Adipose tissue (tissue), 3 donors: Measurements from ENCODE around the gene PFKFB4. TPM values are rescaled to one million over a fixed set of nuclear protein-coding genes. Genes with fewer than 3 reads are reported as not detected.
"Not testable (repeated sequence)": the region's sequence is repeated elsewhere in the genome, so short reads cannot be mapped to it uniquely, and the experiment has no call there.

Source experiments
- H3K27ac ChIP-seq: one replicate; pipeline ENCODE4 v1.5.1; 2013; ENCODE audit warnings: low read depth, low read length
- WGBS, 3 donors: extraction: QIAGEN DNeasy Blood & Tissue Kit; methylation state at CpG; one replicate each; pipeline ENCODE4 v1.1.7; 2013; 5-methylcytosine and 5-hydroxymethylcytosine counted together
- polyA plus RNA-seq, 3 donors: library from polyadenylated mRNA; stranded (reverse); fragments of 200-250 nt; gene quantifications; one replicate each; pipeline ENCODE4 v1.2.3, GENCODE V29; 2013
- donor health status: healthy with polysubstance abuse.
- donor health status: Bipolar disorder and iron deficiency.
- donor health status: healthy.

The PFKFB4 gene
- polyA plus RNA-seq, 3 donors = 1.7 to 6.5 (median 5.2) TPM

GRCh38 chr3:48564667-48565066 is 8.1 kb upstream of the PFKFB4 start:
- H3K27ac ChIP-seq = no peak overlapping the region
- WGBS, 3 donors = 83 to 89% (median 86%) methylated on average over 11 of the region's 11 CpGs

GRCh38 chr3:48564022-48564421 is 7.4 kb upstream of the PFKFB4 start:
- 55 to 82% (median 59%) methylated on average over 10 of the region's 10 CpGs for WGBS, 3 donors
- H3K27ac ChIP-seq = no peak overlapping the region

DNA sequence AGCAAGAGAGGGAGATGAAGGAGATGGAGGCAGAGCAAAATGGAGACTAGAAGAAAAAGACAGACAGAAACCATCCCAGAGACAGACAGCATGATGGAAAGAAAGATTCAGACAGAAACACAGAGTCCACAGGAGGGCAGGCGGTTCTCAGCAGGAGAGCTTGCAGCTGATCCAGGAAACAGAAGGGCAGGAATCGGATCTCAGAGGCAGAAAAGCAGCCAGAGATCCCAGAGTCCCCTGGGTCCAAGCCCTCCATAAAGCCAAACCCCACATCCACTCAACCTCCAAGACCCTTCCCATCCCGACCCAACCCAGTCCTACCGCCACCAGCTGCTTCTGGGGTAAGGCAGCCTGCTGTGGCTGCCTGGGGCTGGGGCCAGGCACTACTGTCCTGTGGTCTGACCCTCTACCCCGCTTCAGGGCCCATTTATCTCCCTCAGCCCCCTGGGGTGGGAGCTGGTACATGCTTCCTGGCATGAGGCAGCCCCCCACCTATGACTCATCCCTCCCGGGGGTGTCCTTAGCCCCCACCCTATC is 6.8 kb upstream of the PFKFB4 start, which contains the start of gene UCN2:
UCN2 (minus strand) TSS at position 400 of the 537 bp plus-strand sequence. CDS start 657 bp downstream, outside the sequence.
- no peak within 1 kb of the TSS for H3K27ac ChIP-seq
- WGBS, 3 donors = 55 to 77% (median 76%) methylated on average over 6 of the region's 6 CpGs

- 89 to 93% (median 91%) methylated on average over 20 of the region's 20 CpGs for WGBS, 3 donors
- H3K27ac ChIP-seq = no peak overlapping the region
These were observed 5.9 kb upstream of the PFKFB4 start for GRCh38 chr3:48562367-48563095.

DNA sequence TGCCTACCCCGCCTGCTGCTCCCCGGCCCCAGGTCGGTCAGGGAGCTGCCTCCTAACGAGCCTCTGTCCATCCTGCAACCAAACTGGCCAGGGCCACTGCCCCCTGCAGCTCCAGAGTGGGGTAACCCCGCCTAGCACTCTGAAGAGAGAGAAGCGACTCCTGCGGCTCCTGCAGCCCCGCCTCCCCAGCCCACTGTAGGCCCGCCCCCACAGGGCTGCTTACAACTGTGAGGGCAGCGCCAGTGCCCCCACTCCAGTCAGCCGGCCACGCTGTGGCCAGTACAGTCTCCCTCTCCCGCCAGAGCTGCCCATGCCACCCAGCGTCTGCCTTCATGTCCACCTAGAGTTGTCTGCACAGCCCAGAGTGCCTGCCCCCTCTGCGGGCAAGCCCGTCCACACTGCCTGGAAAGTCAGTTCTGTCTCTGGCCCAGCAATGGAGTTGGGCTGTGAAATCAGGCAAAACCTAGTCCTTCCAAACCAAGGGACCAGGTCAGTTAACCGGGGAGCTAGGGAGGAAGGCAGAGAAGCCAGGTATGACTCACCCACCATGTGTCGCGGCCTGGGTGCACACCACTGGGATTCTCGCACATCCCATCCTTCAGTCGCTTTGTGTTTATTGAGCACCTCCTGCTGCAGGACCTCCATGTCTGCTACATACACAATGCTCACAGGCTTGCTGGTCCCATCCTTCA is 4.6 kb upstream of the PFKFB4 start:
- WGBS, 3 donors = 35 to 49% (median 38%) methylated on average over 21 of the region's 21 CpGs
- H3K27ac ChIP-seq = peak overlapping the region; percentile 22

GRCh38 chr3:48560648-48561018 is 4.0 kb upstream of the PFKFB4 start:
- H3K27ac ChIP-seq = no peak overlapping the region
- 10 to 31% (median 11%) methylated on average over 3 to 5 of the region's 5 CpGs for WGBS, 3 donors

DNA sequence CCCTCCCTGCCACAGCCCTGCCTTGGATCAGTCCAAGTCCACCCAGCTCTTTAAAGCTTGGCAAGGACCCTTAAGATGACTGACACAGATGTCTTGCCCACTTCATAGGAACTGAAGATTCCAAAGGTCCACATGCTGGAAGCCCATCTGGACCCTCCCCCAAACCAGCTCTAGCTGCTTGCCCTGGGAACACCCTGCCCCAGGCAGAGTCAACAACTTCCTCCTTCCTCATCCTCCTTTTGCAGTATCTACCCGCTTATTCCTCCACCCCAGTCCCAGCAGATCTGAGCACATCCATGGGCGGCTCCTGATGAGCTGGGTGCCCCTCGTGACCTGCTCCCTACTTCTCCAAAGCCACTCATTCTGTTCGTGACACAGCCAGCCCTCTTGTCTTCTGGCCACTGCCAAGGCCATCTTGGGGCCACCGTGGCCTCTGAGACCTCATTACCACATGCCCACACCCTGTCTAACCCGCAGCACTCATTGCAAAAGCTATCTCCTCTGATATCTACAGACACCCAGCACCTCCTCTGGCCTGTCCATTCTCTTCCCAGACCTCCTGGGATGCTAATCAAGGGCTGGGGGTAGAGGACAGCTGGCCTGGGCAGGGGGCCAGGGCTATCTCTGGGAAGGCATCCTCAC is 2.0 kb upstream of the PFKFB4 start:
- WGBS, 3 donors = 46 to 56% (median 54%) methylated on average over 6 of the region's 6 CpGs
- H3K27ac ChIP-seq = no peak overlapping the region

DNA sequence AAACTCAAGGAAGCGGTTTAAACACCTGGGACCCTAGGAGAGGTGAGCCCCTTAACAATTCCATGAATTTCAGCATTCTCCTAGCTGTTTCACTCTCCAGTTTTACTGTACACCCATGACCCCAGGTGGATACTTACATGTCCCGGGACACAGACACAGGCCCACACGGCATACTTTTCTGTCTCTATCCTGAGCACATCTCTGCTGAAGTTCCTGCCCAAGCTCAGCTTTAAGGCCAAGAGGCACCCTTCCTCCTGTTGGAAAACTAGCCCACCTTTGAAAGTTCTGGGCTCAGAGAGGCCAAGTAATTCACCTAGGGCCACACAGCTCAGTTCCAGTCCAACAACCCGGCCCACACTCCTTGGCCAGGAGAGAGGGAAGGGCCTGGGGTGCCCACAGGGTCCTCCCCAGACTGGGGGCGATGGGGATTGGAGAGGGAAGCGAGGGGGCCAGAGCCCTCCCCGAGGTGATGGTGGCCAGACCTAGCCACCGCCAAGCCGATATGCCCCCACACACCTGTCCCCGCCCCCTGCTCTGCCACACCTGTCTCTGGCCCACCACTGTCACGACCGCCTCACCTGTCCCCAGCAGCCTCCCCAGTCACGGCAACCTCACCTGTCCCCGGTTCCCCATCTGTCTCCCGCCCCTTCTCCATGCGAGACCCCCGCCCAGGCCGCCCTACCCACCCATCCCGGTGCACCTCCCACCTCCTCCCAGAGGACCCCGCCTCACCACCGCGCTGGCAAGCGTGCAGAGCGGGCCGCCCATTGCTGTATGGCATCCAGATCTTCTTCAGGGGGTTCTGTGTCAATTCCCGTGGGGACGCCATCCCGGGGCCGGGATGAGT is 431 bp downstream of the PFKFB4 start:
- no peak overlapping the region for H3K27ac ChIP-seq
- 10 to 22% (median 22%) methylated on average over 25 to 29 of the region's 29 CpGs for WGBS, 3 donors

- 47 to 95% (median 92%) methylated on average over 10 of the region's 10 CpGs for WGBS, 3 donors
- no peak overlapping the region for H3K27ac ChIP-seq
These were observed 1.2 kb downstream of the PFKFB4 start for GRCh38 chr3:48555231-48555948.

DNA sequence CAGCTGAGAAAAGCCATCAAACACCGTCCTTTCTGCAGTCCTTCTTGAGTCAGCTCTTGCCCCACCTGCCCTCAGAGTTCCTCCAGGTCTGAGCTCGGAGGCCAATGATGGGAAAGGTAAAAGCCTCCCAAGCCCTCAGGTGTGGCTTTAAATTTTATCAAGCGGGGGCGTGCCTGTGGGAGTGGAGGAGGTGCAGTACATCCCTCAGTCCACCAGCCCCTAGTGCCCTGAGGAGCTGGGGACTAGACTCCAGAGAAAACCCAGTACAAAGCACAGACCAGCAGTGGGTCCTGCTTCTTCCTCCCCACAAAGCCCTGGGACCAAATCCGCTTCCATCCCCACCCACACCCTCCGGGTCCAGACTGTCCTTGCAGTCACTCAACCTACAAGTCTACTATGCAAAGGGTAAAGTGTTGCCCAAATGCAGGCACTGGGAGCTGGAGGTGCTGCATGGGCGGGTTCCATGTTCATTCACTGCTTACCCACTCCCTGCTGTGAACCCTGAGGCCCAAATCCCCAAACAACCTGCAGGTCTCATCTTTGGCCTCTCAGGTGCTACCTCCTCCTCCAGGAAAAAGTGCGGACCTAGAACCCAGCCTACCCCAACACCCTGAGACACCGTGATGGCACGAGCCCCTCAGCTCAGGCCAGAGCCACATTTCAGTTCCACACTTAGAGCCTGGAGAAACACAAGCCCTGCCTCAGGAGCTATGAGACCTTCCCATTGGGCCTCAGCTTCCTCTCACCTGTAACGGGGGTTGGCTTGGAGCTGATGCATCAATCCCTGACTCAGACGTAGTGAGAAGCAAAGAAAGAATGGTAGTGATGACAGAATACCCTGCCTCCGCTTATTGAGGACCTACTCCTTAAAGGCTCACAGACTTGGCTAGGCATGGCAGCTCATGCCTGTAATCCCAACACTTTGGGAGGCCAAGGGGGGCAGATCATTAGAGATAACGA is 2.4 kb downstream of the PFKFB4 start:
- no peak overlapping the region for H3K27ac ChIP-seq
- 76 to 82% (median 82%) methylated on average over 14 of the region's 14 CpGs for WGBS, 3 donors

- H3K27ac ChIP-seq = no peak overlapping the region
- 61 to 80% (median 80%) methylated on average over 5 of the region's 5 CpGs for WGBS, 3 donors
These were observed 3.2 kb downstream of the PFKFB4 start for GRCh38 chr3:48553361-48553760.

GRCh38 chr3:48552111-48552951 is 4.3 kb downstream of the PFKFB4 start:
- H3K27ac ChIP-seq = no peak overlapping the region
- WGBS, 3 donors = 34 to 81% (median 80%) methylated on average over 14 of the region's 14 CpGs

DNA sequence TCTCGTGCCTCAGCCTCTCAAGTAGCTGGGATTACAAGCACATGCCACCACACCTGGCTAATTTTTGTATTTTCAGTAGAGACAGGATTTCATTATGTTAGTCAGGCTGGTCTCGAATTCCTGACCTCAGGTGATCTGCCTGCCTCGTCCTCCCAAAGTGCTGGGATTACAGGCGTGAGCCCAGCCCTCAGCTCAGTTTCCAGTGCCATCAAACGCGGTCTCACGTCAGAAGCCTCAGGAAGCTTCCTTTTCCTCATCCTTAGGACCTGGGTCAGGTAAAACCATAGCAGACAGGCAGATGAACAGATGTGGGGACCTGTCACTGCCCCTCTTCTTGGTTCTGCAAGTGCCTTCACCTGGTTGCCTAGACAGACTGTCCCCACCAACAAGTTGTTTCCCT is 5.0 kb downstream of the PFKFB4 start:
- H3K27ac ChIP-seq = not testable (repeated sequence)
- WGBS, 3 donors = 72 to 95% (median 90%) methylated on average over 7 of the region's 7 CpGs

DNA sequence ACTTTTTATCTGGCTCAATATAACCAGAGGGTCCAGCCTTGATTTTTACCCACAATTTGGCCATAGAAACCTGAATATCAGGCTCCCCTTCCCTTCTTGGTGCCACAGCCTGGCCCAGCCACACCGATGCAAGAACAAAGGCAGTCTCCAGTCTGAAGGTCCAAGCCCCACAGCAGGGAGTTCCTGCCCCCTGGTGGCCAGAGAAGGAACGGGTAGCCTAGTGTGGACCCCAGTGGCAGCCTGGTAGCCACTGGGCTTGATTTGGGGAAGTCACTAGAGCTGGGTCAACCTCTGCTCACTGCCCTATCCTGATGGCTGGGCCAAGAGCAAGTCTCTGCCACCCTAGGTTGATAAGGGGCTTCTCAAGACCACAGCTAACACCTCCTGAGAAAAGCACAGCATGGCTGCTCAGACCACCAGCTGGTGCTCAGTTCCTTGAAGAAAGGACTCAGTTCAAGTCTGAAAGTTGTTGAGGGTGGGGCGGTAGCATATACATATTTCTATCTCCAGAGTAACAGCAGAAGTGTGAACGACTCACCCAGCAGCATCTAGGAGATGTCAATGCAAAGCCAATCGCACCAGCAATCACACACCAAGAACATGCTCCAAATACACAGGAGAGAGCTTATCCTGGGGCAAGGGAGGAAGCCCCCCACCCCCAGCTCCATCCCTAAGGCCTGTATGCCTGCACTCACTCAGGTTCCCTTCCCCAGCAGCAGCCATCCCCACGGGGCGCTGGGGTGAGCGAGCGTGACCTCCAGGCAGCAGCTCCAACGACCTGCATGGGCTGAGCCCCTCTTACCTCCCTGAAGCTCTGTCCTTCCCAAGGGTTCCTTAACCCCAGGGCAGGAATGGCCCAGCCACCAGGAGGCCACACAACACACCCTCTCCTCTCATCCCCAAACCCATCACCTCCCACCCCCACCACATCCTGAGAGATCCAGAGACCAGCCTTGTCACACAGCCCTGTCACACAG is 7.6 kb downstream of the PFKFB4 start:
- no peak overlapping the region for H3K27ac ChIP-seq
- WGBS, 3 donors = 65 to 72% (median 70%) methylated on average over 10 of the region's 10 CpGs

DNA sequence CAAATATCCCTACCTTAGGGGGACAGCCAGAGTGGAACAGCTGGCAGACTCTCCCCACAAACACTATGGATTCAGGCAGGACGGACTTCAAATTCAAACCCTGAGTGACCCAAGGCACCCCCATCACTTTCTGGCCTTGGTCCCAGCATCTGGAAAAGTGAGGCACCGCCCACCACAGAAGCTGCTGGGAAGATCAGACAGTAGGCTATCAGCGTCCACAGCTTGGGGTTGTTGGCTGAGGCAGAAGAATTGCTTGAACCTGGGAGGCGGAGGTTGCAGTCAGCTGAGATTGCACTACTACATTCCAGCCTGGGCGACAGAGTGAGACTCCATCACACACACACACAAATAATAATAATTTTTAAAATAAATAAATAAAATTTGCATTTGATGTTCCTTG is 8.5 kb downstream of the PFKFB4 start:
- 74 to 87% (median 85%) methylated on average over 5 of the region's 5 CpGs for WGBS, 3 donors
- H3K27ac ChIP-seq = no peak overlapping the region
